Testis (tissue), 2 donors: Measurements from ENCODE around the gene LRRC41.

Experiments
- CTCF ChIP-seq, 3 experiments: fragments of 450-650 bp in 2 of 3; fragments of 200-600 bp in 1 of 3; sonication (generic) in 1 of 3; IDR thresholded peaks; one replicate each; pipeline ENCODE4 v1.5.1; 2016 to 2019; ENCODE audit warnings: antibody characterized with exemption in 3 of 3, mild to moderate bottlenecking in 2 of 3, moderate library complexity in 1 of 3
- POLR2A ChIP-seq: fragments of 450-650 bp; IDR thresholded peaks from one replicate; pipeline ENCODE4 v1.6.1; 2017; ENCODE audit warnings: antibody characterized with exemption, mild to moderate bottlenecking, moderate library complexity

- TF ChIP-seq POLR2A (no peak), CTCF (IDR thresholded peaks at IDR 0.05) (no peak)
Measured at GRCh38 chr1:46298387-46298786, 5.0 kb downstream of the LRRC41 start.
